Thymus (tissue), 14 donors: ENCODE measurements around the gene CNR2. TPM values are rescaled to one million over a fixed set of nuclear protein-coding genes. Genes with fewer than 3 reads are reported as not detected.
"Not testable (repeated sequence)": the region's sequence is repeated elsewhere in the genome, so short reads cannot be mapped to it uniquely, and the experiment has no call there.

Experiments used
- DNase-seq, 9 donors: peaks; one replicate each; pipeline ENCODE4 v3.0.0-alpha.2; 2013; ENCODE audit warnings: low spot score in 9 of 9, low read depth in 6 of 9, missing footprints in 1 of 9
- H3K27ac ChIP-seq, 2 donors: one replicate each; pipeline ENCODE4 v1.5.1; 2013; ENCODE audit warnings: control low read depth in 1 of 2, low read depth in 1 of 2, low read length in 1 of 2, mild to moderate bottlenecking in 1 of 2, moderate library complexity in 1 of 2
- H3K27me3 ChIP-seq, 2 donors: one replicate each; pipeline ENCODE4 v1.5.1; 2013; ENCODE audit warnings: low read length in 1 of 2; ENCODE audit not compliant: control insufficient read depth in 2 of 2, insufficient read depth in 1 of 2
- H3K36me3 ChIP-seq, 2 donors: one replicate each; pipeline ENCODE4 v1.5.1; 2013; ENCODE audit warnings: low read length in 1 of 2, mild to moderate bottlenecking in 1 of 2, moderate library complexity in 1 of 2; ENCODE audit not compliant: control insufficient read depth in 2 of 2, insufficient read depth in 2 of 2
- H3K4me1 ChIP-seq, 2 donors: one replicate each; pipeline ENCODE4 v1.5.1; 2013; ENCODE audit warnings: low read length in 2 of 2; ENCODE audit not compliant: control insufficient read depth in 2 of 2, insufficient read depth in 2 of 2
- H3K4me3 ChIP-seq, 2 donors: one replicate each; pipeline ENCODE4 v1.5.1; 2013; ENCODE audit warnings: low read length in 2 of 2, control low read depth in 1 of 2, mild to moderate bottlenecking in 1 of 2
- H3K9me3 ChIP-seq, 2 donors: one replicate each; pipeline ENCODE4 v1.5.1; 2013; ENCODE audit warnings: low read length in 1 of 2, mild to moderate bottlenecking in 1 of 2; ENCODE audit not compliant: control insufficient read depth in 2 of 2, insufficient read depth in 1 of 2
- WGBS: extraction: QIAGEN DNeasy Blood & Tissue Kit; methylation state at CpG from one replicate; pipeline ENCODE4 v1.1.7; 2013; 5-methylcytosine and 5-hydroxymethylcytosine counted together
- long read RNA-seq, 10 donors: transcript quantifications; one replicate each; lab custom pipeline, GENCODE V29; 2026
- polyA plus RNA-seq: library from polyadenylated mRNA; stranded (reverse); fragments of 200-250 nt; gene quantifications from one replicate; pipeline ENCODE4 v1.2.3, GENCODE V29; 2013
- total RNA-seq: library from RNA; stranded (reverse); fragments of 120-200 nt; gene quantifications from one replicate; pipeline ENCODE4 v1.2.4, GENCODE V29; 2013
- donor health status: healthy.

Gene CNR2
- total RNA-seq (1.5 TPM), polyA plus RNA-seq (1.8 TPM)
- long read RNA-seq, donor 1, result 0 reads
- long read RNA-seq, donor 2, full-length matches to known transcripts, result 2 of 2 reads
- long read RNA-seq, donor 2, partial matches to known transcripts, result 0 of 2 reads
- long read RNA-seq, donor 2, other reads (novel, unspliced or antisense), result 0 of 2 reads
- long read RNA-seq, donor 3, full-length matches to known transcripts, result 1 of 1 reads
- long read RNA-seq, donor 3, partial matches to known transcripts, result 0 of 1 reads
- long read RNA-seq, donor 3, other reads (novel, unspliced or antisense), result 0 of 1 reads
- long read RNA-seq, donor 4, full-length matches to known transcripts, result 2 of 2 reads
- long read RNA-seq, donor 4, partial matches to known transcripts, result 0 of 2 reads
- long read RNA-seq, donor 4, other reads (novel, unspliced or antisense), result 0 of 2 reads
- long read RNA-seq, donor 5, full-length matches to known transcripts, result 1 of 1 reads
- long read RNA-seq, donor 5, partial matches to known transcripts, result 0 of 1 reads
- long read RNA-seq, donor 5, other reads (novel, unspliced or antisense), result 0 of 1 reads
- long read RNA-seq, donor 6, result 0 reads
- long read RNA-seq, donor 7, full-length matches to known transcripts, result 1 of 1 reads
- long read RNA-seq, donor 7, partial matches to known transcripts, result 0 of 1 reads
- long read RNA-seq, donor 7, other reads (novel, unspliced or antisense), result 0 of 1 reads
- long read RNA-seq, donor 8, full-length matches to known transcripts, result 1 of 1 reads
- long read RNA-seq, donor 8, partial matches to known transcripts, result 0 of 1 reads
- long read RNA-seq, donor 8, other reads (novel, unspliced or antisense), result 0 of 1 reads
- long read RNA-seq, donor 9, result 0 reads
- long read RNA-seq, donor 10, full-length matches to known transcripts, result 1 of 1 reads
- long read RNA-seq, donor 10, partial matches to known transcripts, result 0 of 1 reads
- long read RNA-seq, donor 10, other reads (novel, unspliced or antisense), result 0 of 1 reads

- peak within 1 kb of the TSS in 1 of 2 donors; percentile 73 for H3K27ac ChIP-seq
Observed at GRCh38 chr1:23913212-23913880, at the start of gene CNR2. TSS of gene CNR2 (minus strand) at chr1:23913362. CDS start at chr1:23875617, 37,745 bp downstream.

GRCh38 chr1:23960291-23961020, 47.3 kb upstream of the CNR2 start:
- DNase-seq, result peak in 3 of 9 donors; percentile 21 to 55 (median 54)
- Histone ChIP-seq H3K4me3 (peak overlapping the region; percentile 77 to 96), H3K4me1 (peaks cover 5 to 31% of the 10 kb centered on the region in 2 donors), H3K27ac (peak overlapping the region; percentile 100), H3K9me3 (no peaks in the 10 kb centered on the region), H3K36me3 (peaks cover 0 to 24% of the 10 kb centered on the region in 2 donors), H3K27me3 (no peaks in the 10 kb centered on the region)
- WGBS, result under 1% methylated on average over 15 of the region's 15 CpGs

More at GRCh38 chr1:23913212-23913880, at the start of gene CNR2:
- DNase-seq, result peak in 3 of 9 donors; percentile 26 to 69 (median 51)
- Histone ChIP-seq H3K4me3 (peak within 1 kb of the TSS in 1 of 2 donors; percentile 13), H3K4me1 (peaks cover 23 to 62% of the 10 kb centered on the region in 2 donors), H3K9me3 (no peaks in the 10 kb centered on the region), H3K36me3 (no peaks in the 10 kb centered on the region), H3K27me3 (no peaks in the 10 kb centered on the region)
- 6% methylated on average over 7 of the region's 7 CpGs for WGBS

GRCh38 chr1:23959461-23960290, 46.5 kb upstream of the CNR2 start, which contains the start of gene PNRC2:
TSS of gene PNRC2 (plus strand) at chr1:23959828. CDS start at chr1:23961458, 1,630 bp downstream.
- WGBS, result under 1% methylated on average over 84 of the region's 84 CpGs
- Histone ChIP-seq H3K36me3 (peaks cover 0 to 18% of the 10 kb centered on the region in 2 donors), H3K4me1 (peaks cover 10 to 38% of the 10 kb centered on the region in 2 donors)

GRCh38 chr1:23958810-23959460, 45.8 kb upstream of the CNR2 start:
- peaks cover 10 to 42% of the 10 kb centered on the region in 2 donors for H3K4me1 ChIP-seq
- peaks cover 0 to 18% of the 10 kb centered on the region in 2 donors for H3K36me3 ChIP-seq
- WGBS, result under 1% methylated on average over 30 of the region's 30 CpGs

More at GRCh38 chr1:23959461-23960290, 46.5 kb upstream of the CNR2 start, which contains the start of gene PNRC2:
- Histone ChIP-seq H3K27ac (peak within 1 kb of the TSS; percentile 100), H3K4me3 (peak within 1 kb of the TSS; percentile 77 to 96), H3K9me3 (no peaks in the 10 kb centered on the region), H3K27me3 (no peaks in the 10 kb centered on the region)
- peak; percentile 85 to 98 (median 93) for DNase-seq

GRCh38 chr1:23958040-23958809, 45.1 kb upstream of the CNR2 start:
- DNase-seq, H3K9me3 ChIP-seq, H3K27me3 ChIP-seq: not testable (repeated sequence)
- H3K36me3 ChIP-seq, result peaks cover 0 to 10% of the 10 kb centered on the region in 2 donors
- H3K4me3 ChIP-seq, result peak overlapping the region; percentile 77 to 96
- H3K4me1 ChIP-seq, result peaks cover 10 to 42% of the 10 kb centered on the region in 2 donors
- 63% methylated on average over 19 of the region's 19 CpGs for WGBS
- H3K27ac ChIP-seq, result peak overlapping the region; percentile 100

More at GRCh38 chr1:23958810-23959460, 45.8 kb upstream of the CNR2 start:
- peak; percentile 75 to 95 (median 84) for DNase-seq
- peak overlapping the region; percentile 77 to 96 for H3K4me3 ChIP-seq
- H3K27me3 ChIP-seq, result no peaks in the 10 kb centered on the region
- H3K9me3 ChIP-seq, result no peaks in the 10 kb centered on the region
- H3K27ac ChIP-seq, result peak overlapping the region; percentile 100

GRCh38 chr1:23957096-23957495, 43.9 kb upstream of the CNR2 start:
- H3K36me3 ChIP-seq, result peaks cover 0 to 7% of the 10 kb centered on the region in 2 donors
- WGBS, result 90% methylated on average over 7 of the region's 7 CpGs
- H3K4me3 ChIP-seq, result no peak overlapping the region
- H3K9me3 ChIP-seq, result no peaks in the 10 kb centered on the region
- no peak overlapping the region for H3K27ac ChIP-seq
- no peaks in the 10 kb centered on the region for H3K27me3 ChIP-seq
- DNase-seq, result no peak
- H3K4me1 ChIP-seq, result peaks cover 10 to 42% of the 10 kb centered on the region in 2 donors

- DNase-seq, result no peak
- no peaks in the 10 kb centered on the region for H3K9me3 ChIP-seq
- no peak overlapping the region for H3K27ac ChIP-seq
- H3K4me1 ChIP-seq, result peaks cover 7 to 30% of the 10 kb centered on the region in 2 donors
- H3K27me3 ChIP-seq, result no peaks in the 10 kb centered on the region
- no peaks in the 10 kb centered on the region for H3K36me3 ChIP-seq
- H3K4me3 ChIP-seq, result no peak overlapping the region
- WGBS, result 76% methylated on average over 3 of the region's 3 CpGs
Observed at GRCh38 chr1:23953020-23953419, 39.9 kb upstream of the CNR2 start.
